ENCODE data around the gene ATP6V0A1. TPM values are rescaled to one million over a fixed set of nuclear protein-coding genes. Genes with fewer than 3 reads are reported as not detected.
"Not testable (repeated sequence)": the region's sequence is repeated elsewhere in the genome, so short reads cannot be mapped to it uniquely, and the experiment has no call there.

ATP6V0A1 gene
- total RNA-seq, 3 donors from 2014 or later = 88.5 to 105 (median 95.6) TPM

- DNase-seq (no peak), ATAC-seq (no peak)
- TF ChIP-seq CTCF (IDR thresholded peaks at IDR 0.05) = no peak
- Histone ChIP-seq H3K9me3 (no peaks in the 10 kb centered on the region), H3K36me3 (ENCODE audit: low read depth) (no peaks in the 10 kb centered on the region), H3K4me3 (no peak overlapping the region), H3K4me1 (ENCODE audit: low read depth) (no peaks in the 10 kb centered on the region)
- intact Hi-C loops (cut with DNase I, micrococcal nuclease) = no loop called here
These were observed 17.7 kb downstream of the ATP6V0A1 start for GRCh38 chr17:42476411-42476810.

- ATAC-seq (no peak), DNase-seq (no peak)
- Histone ChIP-seq H3K9me3 (no peaks in the 10 kb centered on the region), H3K4me3 (no peak overlapping the region), H3K36me3 (ENCODE audit: low read depth) (no peaks in the 10 kb centered on the region), H3K4me1 (ENCODE audit: low read depth) (no peaks in the 10 kb centered on the region)
- TF ChIP-seq CTCF (IDR thresholded peaks at IDR 0.05) = no peak
- intact Hi-C loops (cut with DNase I, micrococcal nuclease) = no loop called here
These were observed 18.5 kb downstream of the ATP6V0A1 start for GRCh38 chr17:42477173-42477572.

- intact Hi-C loops (cut with DNase I, micrococcal nuclease); H3K36me3 ChIP-seq (ENCODE audit: low read depth): not testable (repeated sequence)
These were observed 19.1 kb downstream of the ATP6V0A1 start for GRCh38 chr17:42477824-42478223.

GRCh38 chr17:42484304-42484703, 25.6 kb downstream of the ATP6V0A1 start:
- intact Hi-C loops (cut with DNase I, micrococcal nuclease) = no loop called here
- Histone ChIP-seq H3K4me3 (no peak overlapping the region), H3K36me3 (ENCODE audit: low read depth) (peaks cover 6% of the 10 kb centered on the region), H3K4me1 (ENCODE audit: low read depth) (no peaks in the 10 kb centered on the region), H3K9me3 (no peaks in the 10 kb centered on the region)
- ATAC-seq = peak; percentile 90
- DNase-seq = peak in 1 of 3 donors; percentile 58
- no peak for TF ChIP-seq CTCF (IDR thresholded peaks at IDR 0.05)

More at GRCh38 chr17:42477824-42478223, 19.1 kb downstream of the ATP6V0A1 start:
- H3K4me1 ChIP-seq (ENCODE audit: low read depth); ATAC-seq; DNase-seq; H3K9me3 ChIP-seq; H3K4me3 ChIP-seq: not testable (repeated sequence)

GRCh38 chr17:42485680-42486079, 27.0 kb downstream of the ATP6V0A1 start:
- Histone ChIP-seq H3K9me3 (no peaks in the 10 kb centered on the region), H3K4me3 (no peak overlapping the region), H3K36me3 (ENCODE audit: low read depth) (peaks cover 14% of the 10 kb centered on the region), H3K4me1 (ENCODE audit: low read depth) (no peaks in the 10 kb centered on the region)
- DNase-seq = no peak
- intact Hi-C loops (cut with DNase I, micrococcal nuclease) = no loop called here
- ATAC-seq = no peak
- no peak for TF ChIP-seq CTCF (IDR thresholded peaks at IDR 0.05)

GRCh38 chr17:42488032-42488431, 29.4 kb downstream of the ATP6V0A1 start:
- intact Hi-C loops (cut with DNase I, micrococcal nuclease) = no loop called here
- H3K36me3 ChIP-seq (ENCODE audit: low read depth) = peaks cover 14% of the 10 kb centered on the region
- ATAC-seq = no peak

More at GRCh38 chr17:42488032-42488431, 29.4 kb downstream of the ATP6V0A1 start:
- no peak for TF ChIP-seq CTCF (IDR thresholded peaks at IDR 0.05)
- Histone ChIP-seq H3K4me1 (ENCODE audit: low read depth) (no peaks in the 10 kb centered on the region), H3K4me3 (no peak overlapping the region), H3K9me3 (no peaks in the 10 kb centered on the region)
- no peak for DNase-seq

Data from mucosa of descending colon (tissue), 3 donors.